CD14-positive monocyte (primary cell): ENCODE measurements around the gene DSCAML1. TPM values are rescaled to one million over a fixed set of nuclear protein-coding genes. Genes with fewer than 3 reads are reported as not detected.

ENCODE experiments used
- DNase-seq, 3 donors: peaks; one replicate each; pipeline ENCODE4 v3.0.0-alpha.2; 2011 to 2022
- H2AFZ ChIP-seq: 2 replicates; pipeline ENCODE4 v1.6.0; 2012; ENCODE audit warnings: mild to moderate bottlenecking, low read depth, low read length, inconsistent platforms; ENCODE audit not compliant: insufficient read depth, poor library complexity, severe bottlenecking
- H3K27ac ChIP-seq, 2 donors: 1 replicate in 1 of 2; 2 replicates in 1 of 2; pipeline ENCODE4 v1.5.1; 2012 to 2013; ENCODE audit warnings: low read length in 2 of 2, control low read depth in 1 of 2, inconsistent platforms in 1 of 2, low read depth in 1 of 2, mild to moderate bottlenecking in 1 of 2
- H3K27me3 ChIP-seq, 2 donors: one replicate each; pipeline versions ENCODE4 v1.6.0 to v1.6.1; 2011 to 2013; ENCODE audit warnings: low read length in 2 of 2; ENCODE audit not compliant: control insufficient read depth in 2 of 2, insufficient read depth in 2 of 2
- H3K36me3 ChIP-seq, 2 donors: replicated peaks in 1 of 2; 1 replicate in 1 of 2; 2 replicates in 1 of 2; pipeline versions ENCODE4 v1.5.1 to v1.6.1; 2012 to 2013; ENCODE audit warnings: low read length in 2 of 2, control low read depth in 1 of 2, inconsistent platforms in 1 of 2, mild to moderate bottlenecking in 1 of 2; ENCODE audit not compliant: insufficient read depth in 2 of 2, control insufficient read depth in 1 of 2
- H3K4me1 ChIP-seq, 2 donors: 1 replicate in 1 of 2; 2 replicates in 1 of 2; pipeline versions ENCODE4 v1.5.1 to v1.6.1; 2012 to 2013; ENCODE audit warnings: low read length in 2 of 2, control low read depth in 1 of 2, inconsistent platforms in 1 of 2, mild to moderate bottlenecking in 1 of 2, moderate library complexity in 1 of 2; ENCODE audit not compliant: insufficient read depth in 2 of 2, control insufficient read depth in 1 of 2
- H3K4me2 ChIP-seq: replicated peaks from 2 replicates; pipeline ENCODE3; 2012; ENCODE audit warnings: low read length, moderate library complexity, mild to moderate bottlenecking; ENCODE audit not compliant: poor library complexity, severe bottlenecking; ENCODE audit errors: extremely low read depth
- H3K4me3 ChIP-seq, 3 experiments: fragments of 200-600 bp in 1 of 3; sonication (generic) in 1 of 3; replicated peaks in 1 of 3; 1 replicate in 2 of 3; 2 replicates in 1 of 3; pipeline ENCODE4 v1.5.1; 2011 to 2013; ENCODE audit warnings: low read length in 3 of 3, mild to moderate bottlenecking in 3 of 3, control low read depth in 2 of 3, low read depth in 2 of 3, inconsistent platforms in 1 of 3, moderate library complexity in 1 of 3
- H3K79me2 ChIP-seq: 2 replicates; pipeline ENCODE4 v1.6.0; 2012; ENCODE audit warnings: mild to moderate bottlenecking, control low read depth, inconsistent platforms, low read length, moderate library complexity; ENCODE audit not compliant: insufficient read depth
- H3K9ac ChIP-seq: 2 replicates; pipeline ENCODE4 v1.6.0; 2017; ENCODE audit warnings: low read length, mild to moderate bottlenecking; ENCODE audit not compliant: insufficient read depth, poor library complexity, severe bottlenecking
- H3K9me3 ChIP-seq, 2 donors: replicated peaks in 1 of 2; 1 replicate in 1 of 2; 2 replicates in 1 of 2; pipeline versions ENCODE4 v1.5.1 to v1.6.1; 2012 to 2013; ENCODE audit warnings: low read length in 2 of 2, control low read depth in 1 of 2; ENCODE audit not compliant: control insufficient read depth in 1 of 2, insufficient read depth in 1 of 2
- H4K20me1 ChIP-seq: 2 replicates; pipeline ENCODE4 v1.6.0; 2012; ENCODE audit warnings: mild to moderate bottlenecking, low read length, control low read depth, moderate library complexity; ENCODE audit not compliant: insufficient read depth
- H3K27ac Mint-ChIP-seq, 7 donors: one replicate each; pipeline ENCODE4 v1.8.0; 2020; ENCODE audit warnings: mild to moderate bottlenecking in 7 of 7, mixed read lengths in 7 of 7, moderate library complexity in 6 of 7, inconsistent platforms in 2 of 7
- H3K27me3 Mint-ChIP-seq, 3 donors: one replicate each; pipeline ENCODE4 v1.8.0; 2021 to 2022; ENCODE audit warnings: low read depth in 3 of 3, mild to moderate bottlenecking in 3 of 3, mixed read lengths in 3 of 3, moderate library complexity in 3 of 3, inconsistent platforms in 1 of 3
- H3K36me3 Mint-ChIP-seq, 2 donors: one replicate each; pipeline ENCODE4 v1.8.0; 2020; ENCODE audit warnings: mixed read lengths in 2 of 2, inconsistent platforms in 1 of 2, mild to moderate bottlenecking in 1 of 2
- H3K4me1 Mint-ChIP-seq: one replicate; pipeline ENCODE4 v1.8.0; 2020; ENCODE audit warnings: mild to moderate bottlenecking, mixed read lengths
- H3K4me3 Mint-ChIP-seq, 2 donors: one replicate each; pipeline ENCODE4 v1.8.0; 2020; ENCODE audit warnings: mild to moderate bottlenecking in 2 of 2, mixed read lengths in 2 of 2, moderate library complexity in 1 of 2
- H3K9me3 Mint-ChIP-seq, 7 donors: one replicate each; pipeline ENCODE4 v1.8.0; 2020 to 2022; ENCODE audit warnings: mixed read lengths in 7 of 7, mild to moderate bottlenecking in 6 of 7, moderate library complexity in 6 of 7, inconsistent platforms in 2 of 7
- WGBS: methylation state at CpG from one replicate; pipeline ENCODE4 v1.1.5; 2013; ENCODE audit warnings: missing lambda C conversion rate; ENCODE audit not compliant: insufficient coverage; 5-methylcytosine and 5-hydroxymethylcytosine counted together
- intact Hi-C, 2 donors: fragments of 100-400 bp; cut with micrococcal nuclease; formaldehyde crosslinking; loops; one replicate each; pipeline versions ENCODE4 v1.15.0 to v1.15.1; 2023
- polyA plus RNA-seq, 3 donors: library from polyadenylated mRNA; depleted of rRNA in 1 of 3; unstranded in 2 of 3; stranded (reverse) in 1 of 3; fragments of 300-500 nt in 2 of 3; fragments of >200 nt in 1 of 3; fragmentation: Illumina TruSeq in 2 of 3; gene quantifications; 1 replicate in 2 of 3; 2 replicates in 1 of 3; pipeline ENCODE4 v1.2.3, GENCODE V29; 2012 to 2021
- TF ChIP-seq, protein P1 (sequence below): fragments of 200-600 bp; IDR thresholded peaks from one replicate; pipeline ENCODE4 v1.8.0; 2022; ENCODE audit warnings: antibody characterized with exemption, mild to moderate bottlenecking

The DSCAML1 gene
- polyA plus RNA-seq, 3 donors: not detected

DNA sequence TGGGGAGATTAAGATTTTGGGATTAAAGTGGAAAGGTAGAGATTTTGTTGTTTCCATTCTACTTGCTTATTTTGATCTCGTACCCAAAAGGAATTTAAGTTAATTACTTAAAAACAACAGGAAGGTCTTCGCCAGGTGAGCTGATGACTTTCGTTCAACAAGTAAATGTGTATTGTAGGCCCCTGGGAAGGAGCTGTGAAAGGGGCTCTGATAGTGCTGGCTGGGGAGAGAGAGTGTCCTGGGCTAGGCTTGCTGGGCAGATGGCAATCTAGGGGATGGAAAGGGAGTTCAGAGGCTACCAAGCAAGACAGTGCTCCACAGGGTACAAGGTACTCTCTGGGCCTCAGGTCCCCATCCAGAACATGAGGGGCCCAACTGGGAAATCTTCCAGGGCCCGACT lies 279.9 kb downstream of the DSCAML1 start:
- Mint-ChIP-seq H3K27me3 (peaks cover 3 to 9% (median 4%) of the 10 kb centered on the region in 3 donors), H3K36me3 (no peaks in the 10 kb centered on the region), H3K4me3 (no peak overlapping the region), H3K9me3 (no peaks in the 10 kb centered on the region), H3K27ac (no peak overlapping the region), H3K4me1 (no peaks in the 10 kb centered on the region)
- H3K4me2 ChIP-seq: no peak overlapping the region
- H2AFZ ChIP-seq: no peak overlapping the region
- 86% methylated on average over 2 of the region's 4 CpGs for WGBS
- no peaks in the 10 kb centered on the region for H3K9me3 ChIP-seq
- no peak overlapping the region for H3K4me3 ChIP-seq
- H3K79me2 ChIP-seq: no peaks in the 10 kb centered on the region
- no peaks in the 10 kb centered on the region for H4K20me1 ChIP-seq
- no peaks in the 10 kb centered on the region for H3K27me3 ChIP-seq
- DNase-seq: no peak
- H3K4me1 ChIP-seq: no peaks in the 10 kb centered on the region
- no peak overlapping the region for H3K9ac ChIP-seq
- intact Hi-C loops: no loop called here
- no peaks in the 10 kb centered on the region for H3K36me3 ChIP-seq
- no peak overlapping the region for H3K27ac ChIP-seq
- TF ChIP-seq, protein P1, sequence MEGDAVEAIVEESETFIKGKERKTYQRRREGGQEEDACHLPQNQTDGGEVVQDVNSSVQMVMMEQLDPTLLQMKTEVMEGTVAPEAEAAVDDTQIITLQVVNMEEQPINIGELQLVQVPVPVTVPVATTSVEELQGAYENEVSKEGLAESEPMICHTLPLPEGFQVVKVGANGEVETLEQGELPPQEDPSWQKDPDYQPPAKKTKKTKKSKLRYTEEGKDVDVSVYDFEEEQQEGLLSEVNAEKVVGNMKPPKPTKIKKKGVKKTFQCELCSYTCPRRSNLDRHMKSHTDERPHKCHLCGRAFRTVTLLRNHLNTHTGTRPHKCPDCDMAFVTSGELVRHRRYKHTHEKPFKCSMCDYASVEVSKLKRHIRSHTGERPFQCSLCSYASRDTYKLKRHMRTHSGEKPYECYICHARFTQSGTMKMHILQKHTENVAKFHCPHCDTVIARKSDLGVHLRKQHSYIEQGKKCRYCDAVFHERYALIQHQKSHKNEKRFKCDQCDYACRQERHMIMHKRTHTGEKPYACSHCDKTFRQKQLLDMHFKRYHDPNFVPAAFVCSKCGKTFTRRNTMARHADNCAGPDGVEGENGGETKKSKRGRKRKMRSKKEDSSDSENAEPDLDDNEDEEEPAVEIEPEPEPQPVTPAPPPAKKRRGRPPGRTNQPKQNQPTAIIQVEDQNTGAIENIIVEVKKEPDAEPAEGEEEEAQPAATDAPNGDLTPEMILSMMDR: no peak

DNA sequence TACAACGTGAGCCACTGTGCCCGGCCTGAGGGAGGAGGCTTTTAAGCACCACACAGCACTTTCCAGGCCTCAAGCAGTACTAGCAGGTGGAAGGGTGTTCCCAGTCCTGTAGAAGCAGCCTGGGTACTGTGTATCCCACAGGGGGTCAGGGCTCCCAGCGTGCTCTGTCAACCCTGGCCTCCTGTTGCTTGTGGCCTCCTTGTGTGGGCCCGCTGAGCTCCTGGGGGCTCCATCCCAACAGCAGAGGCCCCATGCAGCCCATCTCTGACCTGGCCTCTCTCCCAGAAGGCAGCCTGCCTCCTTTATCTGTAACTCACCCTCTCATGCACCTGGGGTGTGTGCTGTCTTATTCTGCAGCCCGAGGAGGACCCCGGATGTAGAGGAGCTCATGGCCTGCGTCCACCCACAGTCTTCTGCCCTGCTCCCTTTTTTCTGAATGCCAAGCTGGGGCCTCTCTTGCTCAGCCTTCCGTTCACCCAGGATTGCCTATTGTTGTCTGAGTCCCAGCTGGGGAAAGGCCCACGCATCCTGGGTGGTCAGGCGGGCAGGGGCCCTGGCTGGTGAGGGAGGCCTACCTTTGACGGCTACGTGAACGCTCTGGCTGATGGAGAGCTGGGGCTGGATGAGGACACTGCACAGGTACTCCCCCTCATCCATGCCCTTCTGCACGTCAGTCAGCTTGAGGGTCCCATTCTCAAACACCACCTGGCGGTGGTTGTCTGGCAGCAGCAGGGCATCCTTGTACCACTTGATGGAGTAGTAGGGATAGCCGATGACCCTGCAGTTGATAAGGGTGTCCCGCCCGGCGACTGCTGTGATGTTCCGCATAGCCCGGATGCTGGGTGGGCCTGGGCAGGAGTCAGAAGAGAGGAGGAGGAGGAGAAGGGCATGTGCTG lies 280.9 kb downstream of the DSCAML1 start:
- Histone ChIP-seq H3K9me3 (no peaks in the 10 kb centered on the region), H3K27me3 (no peaks in the 10 kb centered on the region), H3K27ac (no peak overlapping the region), H3K4me2 (no peak overlapping the region), H3K4me1 (no peaks in the 10 kb centered on the region), H4K20me1 (no peaks in the 10 kb centered on the region), H3K36me3 (no peaks in the 10 kb centered on the region), H2AFZ (no peak overlapping the region), H3K4me3 (no peak overlapping the region), H3K9ac (no peak overlapping the region), H3K79me2 (no peaks in the 10 kb centered on the region)
- TF ChIP-seq, protein P1: no peak
- no peak for DNase-seq
- Mint-ChIP-seq H3K4me3 (no peak overlapping the region), H3K27ac (no peak overlapping the region), H3K27me3 (peaks cover 4 to 9% (median 5%) of the 10 kb centered on the region in 3 donors), H3K36me3 (no peaks in the 10 kb centered on the region), H3K9me3 (peaks cover 0 to 3% (median 0%) of the 10 kb centered on the region in 7 donors), H3K4me1 (no peaks in the 10 kb centered on the region)
- 91% methylated on average over 14 of the region's 21 CpGs for WGBS
- intact Hi-C loops: no loop called here
